ENCODE data around the gene GALNT10. TPM values are rescaled to one million over a fixed set of nuclear protein-coding genes. Genes with fewer than 3 reads are reported as not detected.

Gene GALNT10
- total and polyA plus RNA-seq, 10 of the 15 experiments (the other 5 are each of a cell fraction or from before 2014, with no cell fraction given): 3.9 to 35.4 (median 15.5) TPM

GRCh38 chr5:154421868-154422267 lies 231.3 kb downstream of the GALNT10 start:
- intact Hi-C loops (cut with micrococcal nuclease; ENCODE audit: unreplicated experiment) (loop anchor here (1.0 to 2.0 kb wide), 2 partner anchors 189 to 218 kb away; no protein-coding TSS in a partner anchor), in situ Hi-C loops (cut with MboI) (no loop called here)
- CTCF ChIA-PET: interaction anchor here (0.7 to 3.8 kb wide), 22 partner anchors 9 to 457 kb away, joined by 3 to 27 read pairs (median 4); no protein-coding TSS in a partner anchor
- H3K9me3 ChIP-seq (replicated peaks; ENCODE audit: control insufficient read depth, insufficient read depth, low read length): no peaks in the 10 kb centered on the region; the same call in 2 of the 3 replicates
- FAIRE-seq (peak; percentile 23), ATAC-seq (peak; percentile 86), DNase-seq (ENCODE audit: low read depth, low spot score) (no peak)
- H3K9ac ChIP-seq (ENCODE audit: control insufficient read depth, insufficient read depth, low read length): no peak overlapping the region
- POLR2A ChIA-PET: interaction anchor here (0.5 kb wide), 1 partner anchor 12 kb away, joined by 4 read pairs; no protein-coding TSS in a partner anchor
- H3K4me3 ChIP-seq: no peak overlapping the region
- H3K27ac ChIP-seq (ENCODE audit: control insufficient read depth, insufficient read depth): no peak overlapping the region
- 0 out of 2 replicates have a peak, but pooled peaks cover 3% of the 10 kb centered on the region for H4K20me1 ChIP-seq (ENCODE audit: control insufficient read depth, insufficient read depth)
- BruUV-seq (replicated peaks): no TSS peak
- no peaks in the 10 kb centered on the region for H3K27me3 ChIP-seq (replicated peaks in 1 of 2; ENCODE audit: control insufficient read depth in 2 of 2, insufficient read depth in 2 of 2, low read length in 1 of 2)
- peaks cover 3 to 20% of the 10 kb centered on the region in 2 experiments; a peak in 3 of 4 replicates for H3K36me3 ChIP-seq (ENCODE audit: control insufficient read depth in 2 of 2, insufficient read depth in 2 of 2, low read length in 1 of 2)
- H2AFZ ChIP-seq (ENCODE audit: control insufficient read depth, low read depth, low read length): no peak overlapping the region
- H3K4me1 ChIP-seq (ENCODE audit: control insufficient read depth, insufficient read depth, low read length): peaks cover 2% of the 10 kb centered on the region; the same call in 1 of the 2 replicates
- RAD21 ChIA-PET (ENCODE audit: unreplicated experiment): interaction anchor here (0.7 to 3.0 kb wide), 10 partner anchors 16 to 349 kb away, joined by 3 to 12 read pairs (median 4); no protein-coding TSS in a partner anchor
- WGBS (ENCODE audit: insufficient coverage, insufficient replicate concordance, low lambda C conversion rate, missing lambda C conversion rate): 33% methylated on average over 1 of the region's 1 CpG
- SMC1A ChIA-PET (ENCODE audit: uncharacterized antibody, unreplicated experiment): interaction anchor here (0.5 to 3.5 kb wide), 18 partner anchors 10 to 353 kb away, joined by 3 to 16 read pairs (median 3); no protein-coding TSS in a partner anchor
- H3K79me2 ChIP-seq (ENCODE audit: control insufficient read depth, insufficient read depth, low read length): no peaks in the 10 kb centered on the region
- H3K4me2 ChIP-seq (ENCODE audit: control insufficient read depth, insufficient read depth): no peak overlapping the region
- TF ChIP-seq PML (IDR thresholded peaks at IDR 0.05; ENCODE audit: low read length): no peak
- TF ChIP-seq PKNOX1 (IDR thresholded peaks at IDR 0.05): 0 out of 2 replicates have a peak, but pooled peaks have one; percentile 17
- no peak for TF ChIP-seq RBBP5 (conservative IDR thresholded peaks at IDR 0.05)
- peak; percentile 53 to 64 (median 56) for TF ChIP-seq CTCF (IDR thresholded peaks at IDR 0.05 in 2 of 3, conservative IDR thresholded peaks at IDR 0.05 in 1 of 3; ENCODE audit: control insufficient read depth in 2 of 3, extremely low read depth in 1 of 3, insufficient read depth in 1 of 3, low read depth in 3 of 3, low read length in 3 of 3)
- no peak for TF ChIP-seq RELB (IDR thresholded peaks at IDR 0.05; ENCODE audit: low read depth)
- TF ChIP-seq ZBTB11 (CRISPR knock-in tag; IDR thresholded peaks at IDR 0.05): no peak
- no peak for TF ChIP-seq NR2F1 (conservative IDR thresholded peaks at IDR 0.05)
- no peak for TF ChIP-seq ZNF207 (IDR thresholded peaks at IDR 0.05; ENCODE audit: borderline replicate concordance)
- no peak for TF ChIP-seq ZNF622 (IDR thresholded peaks at IDR 0.05)
- no peak for TF ChIP-seq BHLHE40 (IDR thresholded peaks at IDR 0.05; ENCODE audit: borderline replicate concordance in 1 of 2, low read depth in 2 of 2, low read length in 1 of 2)
- TF ChIP-seq TCF7 (IDR thresholded peaks at IDR 0.05; ENCODE audit: borderline replicate concordance): no peak
- TF ChIP-seq CHD2 (IDR thresholded peaks at IDR 0.05; ENCODE audit: borderline replicate concordance, low read depth, low read length): no peak
- TF ChIP-seq CHD4 (IDR thresholded peaks at IDR 0.05): no peak
- peak; percentile 16; the same call in 1 of the 2 replicates for TF ChIP-seq SMC3 (IDR thresholded peaks at IDR 0.05; ENCODE audit: borderline replicate concordance, low read length)
